ENCODE data around the gene OR4F15.

Gene OR4F15

GRCh38 chr15:101807345-101807945, 4.6 kb upstream of the OR4F15 start:
- H3K9me3 ChIP-seq (ENCODE audit: low read length), result no peaks in the 10 kb centered on the region
- no peak overlapping the region for H2AFZ ChIP-seq (ENCODE audit: low read length)
- H3K27me3 ChIP-seq (ENCODE audit: insufficient read depth, low read length), result no peaks in the 10 kb centered on the region
- H3K4me2 ChIP-seq (ENCODE audit: low read length), result no peak overlapping the region
- H3K4me3 ChIP-seq (ENCODE audit: low read depth, low read length, poor library complexity, severe bottlenecking), result no peak overlapping the region
- no peaks in the 10 kb centered on the region for H3K36me3 ChIP-seq (ENCODE audit: insufficient read depth, low read length)
- H4K20me1 ChIP-seq (ENCODE audit: insufficient read depth, low read length), result no peaks in the 10 kb centered on the region
- H3F3A ChIP-seq (ENCODE audit: insufficient read depth, low read length), result no peaks in the 10 kb centered on the region
- H3K9me2 ChIP-seq (ENCODE audit: low read depth, low read length), result no peaks in the 10 kb centered on the region
- no peak for TF ChIP-seq EZH2 (IDR thresholded peaks at IDR 0.05; ENCODE audit: borderline replicate concordance, low read length)
- TF ChIP-seq, protein P1, sequence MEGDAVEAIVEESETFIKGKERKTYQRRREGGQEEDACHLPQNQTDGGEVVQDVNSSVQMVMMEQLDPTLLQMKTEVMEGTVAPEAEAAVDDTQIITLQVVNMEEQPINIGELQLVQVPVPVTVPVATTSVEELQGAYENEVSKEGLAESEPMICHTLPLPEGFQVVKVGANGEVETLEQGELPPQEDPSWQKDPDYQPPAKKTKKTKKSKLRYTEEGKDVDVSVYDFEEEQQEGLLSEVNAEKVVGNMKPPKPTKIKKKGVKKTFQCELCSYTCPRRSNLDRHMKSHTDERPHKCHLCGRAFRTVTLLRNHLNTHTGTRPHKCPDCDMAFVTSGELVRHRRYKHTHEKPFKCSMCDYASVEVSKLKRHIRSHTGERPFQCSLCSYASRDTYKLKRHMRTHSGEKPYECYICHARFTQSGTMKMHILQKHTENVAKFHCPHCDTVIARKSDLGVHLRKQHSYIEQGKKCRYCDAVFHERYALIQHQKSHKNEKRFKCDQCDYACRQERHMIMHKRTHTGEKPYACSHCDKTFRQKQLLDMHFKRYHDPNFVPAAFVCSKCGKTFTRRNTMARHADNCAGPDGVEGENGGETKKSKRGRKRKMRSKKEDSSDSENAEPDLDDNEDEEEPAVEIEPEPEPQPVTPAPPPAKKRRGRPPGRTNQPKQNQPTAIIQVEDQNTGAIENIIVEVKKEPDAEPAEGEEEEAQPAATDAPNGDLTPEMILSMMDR (IDR thresholded peaks at IDR 0.05; ENCODE audit: low read length), result no peak
- H3K9ac ChIP-seq (ENCODE audit: low read length), result no peak overlapping the region
- H3K79me2 ChIP-seq (ENCODE audit: insufficient read depth, low read length), result no peaks in the 10 kb centered on the region
- H3K4me1 ChIP-seq (ENCODE audit: insufficient read depth, low read length, severe bottlenecking), result no peaks in the 10 kb centered on the region
- no peak overlapping the region for H3K27ac ChIP-seq (ENCODE audit: low read depth, low read length, poor library complexity, severe bottlenecking)

DNA sequence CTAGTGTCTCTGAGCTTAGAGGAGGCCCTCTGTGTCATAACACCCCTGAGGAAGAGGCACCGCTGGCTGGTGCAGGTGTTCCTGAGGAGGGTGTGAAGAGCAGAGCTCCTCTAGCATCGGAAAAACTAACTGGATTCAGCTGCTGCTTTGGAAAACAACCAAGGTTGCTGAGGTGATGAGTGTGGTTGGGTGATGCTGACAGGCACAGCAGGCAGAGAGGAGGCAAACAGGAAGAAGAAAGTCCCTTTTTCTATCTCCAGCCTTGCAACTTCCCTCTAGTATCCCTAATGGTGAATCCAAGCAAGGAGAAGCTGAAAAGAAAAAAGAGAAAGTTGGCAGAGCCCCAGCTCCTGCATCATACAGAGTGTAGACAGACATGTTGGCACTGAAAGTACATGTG, 3.8 kb upstream of the OR4F15 start:
- H3K9me2 ChIP-seq (ENCODE audit: low read depth, low read length), result no peaks in the 10 kb centered on the region
- H3K4me2 ChIP-seq (ENCODE audit: low read length), result no peak overlapping the region
- no peaks in the 10 kb centered on the region for H3K4me1 ChIP-seq (ENCODE audit: insufficient read depth, low read length, severe bottlenecking)
- H3K27ac ChIP-seq (ENCODE audit: low read depth, low read length, poor library complexity, severe bottlenecking), result no peak overlapping the region
- H3K79me2 ChIP-seq (ENCODE audit: insufficient read depth, low read length), result no peaks in the 10 kb centered on the region
- H2AFZ ChIP-seq (ENCODE audit: low read length), result no peak overlapping the region
- no peaks in the 10 kb centered on the region for H4K20me1 ChIP-seq (ENCODE audit: insufficient read depth, low read length)
- TF ChIP-seq, protein P1 (IDR thresholded peaks at IDR 0.05; ENCODE audit: low read length), result no peak
- no peak for TF ChIP-seq EZH2 (IDR thresholded peaks at IDR 0.05; ENCODE audit: borderline replicate concordance, low read length)
- no peaks in the 10 kb centered on the region for H3K27me3 ChIP-seq (ENCODE audit: insufficient read depth, low read length)
- no peaks in the 10 kb centered on the region for H3K36me3 ChIP-seq (ENCODE audit: insufficient read depth, low read length)
- no peak overlapping the region for H3K9ac ChIP-seq (ENCODE audit: low read length)
- no peaks in the 10 kb centered on the region for H3K9me3 ChIP-seq (ENCODE audit: low read length)
- no peaks in the 10 kb centered on the region for H3F3A ChIP-seq (ENCODE audit: insufficient read depth, low read length)
- no peak overlapping the region for H3K4me3 ChIP-seq (ENCODE audit: low read depth, low read length, poor library complexity, severe bottlenecking)

GRCh38 chr15:101810456-101810855, 1.5 kb upstream of the OR4F15 start:
- Histone ChIP-seq H3F3A (ENCODE audit: insufficient read depth, low read length) (no peaks in the 10 kb centered on the region), H3K27me3 (ENCODE audit: insufficient read depth, low read length) (no peaks in the 10 kb centered on the region), H3K36me3 (ENCODE audit: insufficient read depth, low read length) (no peaks in the 10 kb centered on the region), H3K79me2 (ENCODE audit: insufficient read depth, low read length) (no peaks in the 10 kb centered on the region), H3K9ac (ENCODE audit: low read length) (no peak overlapping the region), H3K9me2 (ENCODE audit: low read depth, low read length) (no peaks in the 10 kb centered on the region), H3K4me3 (ENCODE audit: low read depth, low read length, poor library complexity, severe bottlenecking) (no peak overlapping the region), H3K27ac (ENCODE audit: low read depth, low read length, poor library complexity, severe bottlenecking) (no peak overlapping the region), H4K20me1 (ENCODE audit: insufficient read depth, low read length) (no peaks in the 10 kb centered on the region), H2AFZ (ENCODE audit: low read length) (no peak overlapping the region), H3K9me3 (ENCODE audit: low read length) (no peaks in the 10 kb centered on the region), H3K4me2 (ENCODE audit: low read length) (no peak overlapping the region), H3K4me1 (ENCODE audit: insufficient read depth, low read length, severe bottlenecking) (no peaks in the 10 kb centered on the region)
- TF ChIP-seq, protein P1 (IDR thresholded peaks at IDR 0.05; ENCODE audit: low read length), result no peak
- TF ChIP-seq EZH2 (IDR thresholded peaks at IDR 0.05; ENCODE audit: borderline replicate concordance, low read length), result no peak
